Epithelial cell of esophagus (primary cell): ENCODE data around the gene MICU2.
"Not testable (repeated sequence)": the region's sequence is repeated elsewhere in the genome, so short reads cannot be mapped to it uniquely, and the experiment has no call there.

Experiments
- DNase-seq: peaks from one replicate; pipeline ENCODE4 v3.0.0; 2010; ENCODE audit warnings: low read depth
- H3K4me3 ChIP-seq: 2 replicates; pipeline ENCODE4 v1.5.1; 2011; ENCODE audit warnings: mild to moderate bottlenecking, low read length, control low read depth
- TF ChIP-seq, protein P1 (sequence below): IDR thresholded peaks from 2 replicates; pipeline ENCODE4 v1.5.1; 2011; ENCODE audit warnings: low read depth, mild to moderate bottlenecking, low read length, control low read depth, inconsistent platforms; ENCODE audit not compliant: insufficient read depth; ENCODE audit errors: missing control alignments

The MICU2 gene

DNA sequence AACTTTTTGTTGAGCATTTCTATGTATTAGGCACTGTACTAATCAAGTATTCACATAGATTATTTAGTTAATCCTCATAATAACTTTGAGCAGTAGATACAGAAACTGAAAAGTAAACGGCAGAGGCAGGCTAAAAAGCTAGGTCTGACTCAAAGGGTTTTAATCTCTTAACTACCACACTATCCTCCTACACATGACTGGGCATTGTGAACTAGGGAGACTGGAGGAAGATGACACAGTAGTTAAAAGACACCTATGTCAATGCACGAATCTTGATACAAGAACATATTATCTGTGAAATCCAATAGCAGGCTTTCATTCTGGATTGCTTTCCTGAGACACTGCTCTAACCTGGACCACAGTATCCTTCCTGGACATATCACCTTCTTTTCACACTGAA lies 36.3 kb downstream of the MICU2 start:
- H3K4me3 ChIP-seq, result no peak overlapping the region
- TF ChIP-seq, protein P1, sequence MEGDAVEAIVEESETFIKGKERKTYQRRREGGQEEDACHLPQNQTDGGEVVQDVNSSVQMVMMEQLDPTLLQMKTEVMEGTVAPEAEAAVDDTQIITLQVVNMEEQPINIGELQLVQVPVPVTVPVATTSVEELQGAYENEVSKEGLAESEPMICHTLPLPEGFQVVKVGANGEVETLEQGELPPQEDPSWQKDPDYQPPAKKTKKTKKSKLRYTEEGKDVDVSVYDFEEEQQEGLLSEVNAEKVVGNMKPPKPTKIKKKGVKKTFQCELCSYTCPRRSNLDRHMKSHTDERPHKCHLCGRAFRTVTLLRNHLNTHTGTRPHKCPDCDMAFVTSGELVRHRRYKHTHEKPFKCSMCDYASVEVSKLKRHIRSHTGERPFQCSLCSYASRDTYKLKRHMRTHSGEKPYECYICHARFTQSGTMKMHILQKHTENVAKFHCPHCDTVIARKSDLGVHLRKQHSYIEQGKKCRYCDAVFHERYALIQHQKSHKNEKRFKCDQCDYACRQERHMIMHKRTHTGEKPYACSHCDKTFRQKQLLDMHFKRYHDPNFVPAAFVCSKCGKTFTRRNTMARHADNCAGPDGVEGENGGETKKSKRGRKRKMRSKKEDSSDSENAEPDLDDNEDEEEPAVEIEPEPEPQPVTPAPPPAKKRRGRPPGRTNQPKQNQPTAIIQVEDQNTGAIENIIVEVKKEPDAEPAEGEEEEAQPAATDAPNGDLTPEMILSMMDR, result no peak
- peak; percentile 21 for DNase-seq

DNA sequence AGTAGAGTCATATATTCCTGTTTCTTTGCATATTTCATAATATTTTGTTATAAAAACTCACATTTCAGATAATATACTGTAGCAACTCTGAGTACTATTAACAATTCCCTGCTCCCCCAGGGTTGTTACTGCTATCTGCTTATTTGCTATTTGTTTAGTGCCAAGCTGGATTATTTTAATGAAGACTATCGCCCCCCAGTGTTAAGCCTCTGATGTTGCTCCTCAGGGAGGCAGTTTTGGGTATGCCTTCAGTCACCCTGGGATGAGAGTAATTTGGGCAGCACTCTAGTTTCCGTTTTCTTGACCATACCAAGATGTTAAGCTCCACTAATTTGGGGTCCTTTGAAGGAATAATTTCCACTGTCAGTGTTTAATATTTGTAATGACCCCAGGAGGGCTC lies 46.0 kb downstream of the MICU2 start:
- peak; percentile 51 for DNase-seq
- TF ChIP-seq, protein P1, result peak; percentile 58

DNA sequence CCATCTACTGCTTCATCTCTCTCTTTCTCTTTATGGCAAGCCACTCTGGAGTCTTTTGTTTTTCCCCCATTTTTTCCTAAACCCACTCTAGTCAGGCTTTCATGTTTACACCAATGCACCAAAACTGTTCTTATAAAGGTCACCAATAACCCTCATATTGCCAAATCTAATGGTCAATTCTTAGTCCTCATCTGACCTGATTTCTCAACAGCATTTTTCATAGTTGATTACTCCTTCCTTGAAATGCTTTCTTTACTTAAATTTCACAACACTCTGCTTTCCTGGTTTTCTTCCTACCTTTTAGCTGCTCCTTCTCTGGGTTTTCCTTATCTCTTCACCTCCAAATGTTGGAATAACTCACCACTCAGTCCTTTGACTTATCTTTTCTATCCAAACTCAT lies 47.9 kb downstream of the MICU2 start:
- no peak overlapping the region for H3K4me3 ChIP-seq
- DNase-seq, result no peak
- TF ChIP-seq, protein P1, result no peak

More for the DNA sequence above, 46.0 kb downstream of the MICU2 start:
- H3K4me3 ChIP-seq, result no peak overlapping the region

DNA sequence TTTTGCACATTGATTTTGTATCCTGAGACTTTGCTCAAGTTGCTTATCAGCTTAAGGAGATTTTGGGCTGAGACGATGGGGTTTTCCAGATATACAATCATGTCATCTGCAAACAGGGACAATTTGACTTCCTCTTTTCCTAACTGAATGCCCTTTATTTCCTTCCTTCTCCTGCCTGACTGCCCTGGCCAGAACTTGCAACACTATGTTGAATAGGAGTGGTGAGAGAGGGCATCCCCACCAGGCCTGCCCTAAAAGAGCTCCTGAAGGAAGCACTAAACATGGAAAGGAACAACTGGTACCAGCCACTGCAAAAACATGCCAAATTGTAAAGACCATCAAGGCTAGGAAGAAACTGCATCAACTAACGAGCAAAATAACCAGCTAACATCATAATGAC lies 50.7 kb downstream of the MICU2 start:
- DNase-seq, H3K4me3 ChIP-seq: not testable (repeated sequence)

DNA sequence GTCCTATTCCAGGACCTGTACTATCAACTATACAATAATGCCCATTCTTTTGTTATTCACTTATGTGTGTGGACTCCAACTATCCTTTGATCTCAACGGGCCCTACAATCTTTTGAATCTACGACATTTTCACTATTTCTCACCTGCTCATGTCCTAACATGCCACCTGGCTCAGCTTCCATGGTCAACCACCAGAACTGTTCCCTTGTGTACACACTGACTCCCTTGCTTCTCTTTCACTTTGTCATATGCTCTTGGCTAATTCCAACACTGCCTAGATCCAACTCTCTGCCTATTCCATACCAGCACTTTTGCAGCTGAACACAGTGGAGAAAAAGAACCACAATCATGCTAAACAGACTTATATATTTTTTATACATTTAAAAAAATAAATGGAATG lies 53.1 kb downstream of the MICU2 start:
- TF ChIP-seq, protein P1, result no peak
- DNase-seq, result peak; percentile 79
- no peak overlapping the region for H3K4me3 ChIP-seq

DNA sequence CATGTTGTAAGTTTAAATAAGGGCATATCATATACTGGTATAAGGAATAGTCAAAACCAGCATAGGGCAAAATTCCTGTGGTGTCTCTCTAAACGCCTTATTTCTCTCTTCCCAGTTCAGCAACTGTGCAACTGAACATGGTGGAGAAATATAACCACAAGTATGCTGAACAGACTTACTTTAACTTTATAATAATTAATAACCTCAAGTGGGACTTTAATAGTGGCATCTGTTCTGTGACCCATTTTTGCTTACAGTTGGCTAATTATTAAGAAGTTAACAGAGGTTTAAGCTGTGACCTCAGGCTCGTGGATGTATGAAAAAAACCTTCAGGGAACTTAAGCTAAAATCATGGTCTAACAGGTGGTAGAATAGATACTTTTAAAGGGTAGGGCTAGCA lies 54.3 kb downstream of the MICU2 start:
- no peak overlapping the region for H3K4me3 ChIP-seq
- TF ChIP-seq, protein P1, result no peak
- no peak for DNase-seq

DNA sequence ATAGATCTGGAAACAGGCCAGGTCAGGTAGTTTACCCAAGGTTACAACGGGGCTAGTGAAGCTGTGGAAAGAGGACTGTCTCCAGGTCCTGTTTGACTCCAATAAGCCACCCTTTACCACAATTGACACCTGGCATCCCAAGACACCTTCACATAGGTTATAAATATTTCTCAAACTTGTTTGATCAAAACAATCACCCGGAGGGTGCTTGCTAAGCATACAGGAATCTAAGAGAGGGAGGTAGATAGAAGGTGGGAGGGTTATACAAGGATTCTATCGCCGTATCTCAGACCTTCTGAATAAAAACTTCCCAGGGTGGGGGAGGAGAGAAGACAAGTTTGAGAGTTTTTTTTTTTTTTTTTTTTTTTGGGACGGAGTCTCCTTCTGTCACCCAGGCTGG lies 55.4 kb downstream of the MICU2 start:
- TF ChIP-seq, protein P1, result no peak
- no peak overlapping the region for H3K4me3 ChIP-seq
- DNase-seq, result peak; percentile 3

DNA sequence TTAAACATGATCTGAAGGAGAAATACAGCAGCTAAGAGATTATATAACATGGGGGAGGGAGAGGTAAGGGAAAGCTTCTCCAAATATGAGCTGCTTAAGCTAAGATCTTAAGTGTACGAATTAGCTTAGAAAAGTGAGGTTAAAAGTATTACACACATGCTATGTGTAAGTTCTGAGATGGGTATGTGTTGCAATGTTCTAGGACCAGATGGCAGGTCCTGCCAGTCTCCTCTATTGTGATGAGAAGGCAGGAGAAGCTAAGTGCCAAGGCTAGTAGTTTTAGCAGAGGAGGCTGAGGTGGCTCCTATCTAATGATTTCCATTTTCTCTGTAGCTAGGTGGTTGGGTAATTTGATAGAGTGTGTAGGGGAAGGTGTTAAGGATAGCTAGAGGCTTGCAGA lies 57.6 kb downstream of the MICU2 start:
- no peak overlapping the region for H3K4me3 ChIP-seq
- peak; percentile 47 for DNase-seq
- TF ChIP-seq, protein P1, result no peak
